ENCODE results near the gene GAL3ST3.

- TF ChIP-seq FOS (IDR thresholded peaks at IDR 0.05; ENCODE audit: borderline replicate concordance, extremely low read depth, insufficient read length) (no peak), ELK1 (IDR thresholded peaks at IDR 0.05; ENCODE audit: low read depth, low read length) (no peak), MAX (IDR thresholded peaks at IDR 0.05; ENCODE audit: low read depth, low read length) (no peak), CTCF (IDR thresholded peaks at IDR 0.05 in 2 of 3, conservative IDR thresholded peaks at IDR 0.05 in 1 of 3; ENCODE audit: control insufficient read depth in 2 of 3, extremely low read depth in 1 of 3, insufficient read depth in 1 of 3, low read depth in 3 of 3, low read length in 3 of 3) (no peak), SMARCA5 (IDR thresholded peaks at IDR 0.05) (no peak), E2F8 (IDR thresholded peaks at IDR 0.05; ENCODE audit: low read depth, partially characterized antibody) (no peak), FOXM1 (IDR thresholded peaks at IDR 0.05; ENCODE audit: low read depth, low read length) (no peak), ZZZ3 (IDR thresholded peaks at IDR 0.05; ENCODE audit: control insufficient read depth, insufficient read length, low read depth) (no peak), NRF1 (conservative IDR thresholded peaks at IDR 0.05; ENCODE audit: low read depth, low read length) (no peak), SIX5 (IDR thresholded peaks at IDR 0.05; ENCODE audit: low read depth, low read length, severe bottlenecking) (no peak), GATAD2B (conservative IDR thresholded peaks at IDR 0.05; ENCODE audit: low read depth) (no peak), JUND (IDR thresholded peaks at IDR 0.05; ENCODE audit: low read depth, low read length) (no peak), PBX3 (IDR thresholded peaks at IDR 0.05; ENCODE audit: insufficient replicate concordance, low read depth, low read length) (no peak)
Measured at GRCh38 chr11:66004186-66004585, 44.8 kb downstream of the GAL3ST3 start.
